Hepatic stellate cell (primary cell): ENCODE results near the gene ARF1.

Experiments
- DNase-seq: peaks from one replicate; pipeline ENCODE4 v3.0.0; 2011; ENCODE audit warnings: low spot score

Gene ARF1

DNA sequence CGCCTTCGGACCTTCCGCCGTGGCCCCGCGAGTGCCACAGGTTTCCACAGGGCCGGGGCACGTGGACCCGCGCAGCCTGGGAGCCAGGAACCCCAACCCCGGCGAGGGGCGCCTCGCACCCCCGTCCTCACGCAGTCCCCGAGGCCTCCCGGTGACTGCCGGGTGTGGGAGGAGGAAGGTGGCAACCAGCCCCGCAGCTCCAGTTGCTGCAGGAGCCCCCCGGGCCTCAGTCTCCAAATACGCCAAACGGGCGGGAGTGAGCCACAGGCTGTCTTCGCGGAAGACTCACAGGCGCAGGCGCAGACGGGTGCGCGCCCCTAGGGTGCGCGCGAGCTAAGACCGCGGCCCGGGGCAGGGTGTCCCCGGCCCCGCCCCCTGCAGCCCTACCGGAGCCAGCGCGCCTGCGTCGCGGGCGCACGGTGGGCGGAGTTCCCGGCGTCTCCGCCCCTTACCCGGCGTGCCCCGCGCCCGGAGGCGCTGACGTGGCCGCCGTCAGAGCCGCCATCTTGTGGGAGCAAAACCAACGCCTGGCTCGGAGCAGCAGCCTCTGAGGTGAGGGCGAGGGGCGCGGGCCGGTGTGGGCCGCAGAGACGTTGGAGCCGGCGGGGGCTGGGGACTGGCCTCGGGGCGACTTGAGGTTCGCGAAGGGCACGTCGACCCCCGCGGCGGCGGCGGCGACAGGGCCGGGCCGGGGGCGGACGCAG lies at the start of gene ARF1:
Gene ARF1, plus strand, starts transcription at position 495 of the 704 bp plus-strand sequence. CDS start 14,407 bp downstream, outside the sequence.
- DNase-seq, result peak; percentile 99

DNA sequence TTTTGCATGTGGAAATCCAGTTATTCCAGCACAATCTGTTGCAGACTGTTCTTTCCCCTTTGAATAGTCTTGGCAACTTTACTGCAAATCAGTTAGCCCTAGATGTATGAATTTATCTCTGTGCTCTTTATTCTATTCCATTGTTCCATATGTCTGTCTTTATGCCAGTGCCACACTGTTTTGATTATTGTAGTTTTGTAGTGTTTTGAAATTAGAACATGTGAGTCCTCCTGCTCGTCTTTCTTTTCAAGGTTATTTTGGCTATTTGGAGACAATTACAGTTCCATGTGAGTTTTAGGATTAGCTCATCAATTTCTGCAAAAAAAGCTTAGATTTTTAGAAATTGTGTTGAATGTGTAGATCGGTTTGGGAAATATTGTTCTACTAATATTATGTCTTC lies 49.1 kb upstream of the ARF1 start:
- no peak for DNase-seq

DNA sequence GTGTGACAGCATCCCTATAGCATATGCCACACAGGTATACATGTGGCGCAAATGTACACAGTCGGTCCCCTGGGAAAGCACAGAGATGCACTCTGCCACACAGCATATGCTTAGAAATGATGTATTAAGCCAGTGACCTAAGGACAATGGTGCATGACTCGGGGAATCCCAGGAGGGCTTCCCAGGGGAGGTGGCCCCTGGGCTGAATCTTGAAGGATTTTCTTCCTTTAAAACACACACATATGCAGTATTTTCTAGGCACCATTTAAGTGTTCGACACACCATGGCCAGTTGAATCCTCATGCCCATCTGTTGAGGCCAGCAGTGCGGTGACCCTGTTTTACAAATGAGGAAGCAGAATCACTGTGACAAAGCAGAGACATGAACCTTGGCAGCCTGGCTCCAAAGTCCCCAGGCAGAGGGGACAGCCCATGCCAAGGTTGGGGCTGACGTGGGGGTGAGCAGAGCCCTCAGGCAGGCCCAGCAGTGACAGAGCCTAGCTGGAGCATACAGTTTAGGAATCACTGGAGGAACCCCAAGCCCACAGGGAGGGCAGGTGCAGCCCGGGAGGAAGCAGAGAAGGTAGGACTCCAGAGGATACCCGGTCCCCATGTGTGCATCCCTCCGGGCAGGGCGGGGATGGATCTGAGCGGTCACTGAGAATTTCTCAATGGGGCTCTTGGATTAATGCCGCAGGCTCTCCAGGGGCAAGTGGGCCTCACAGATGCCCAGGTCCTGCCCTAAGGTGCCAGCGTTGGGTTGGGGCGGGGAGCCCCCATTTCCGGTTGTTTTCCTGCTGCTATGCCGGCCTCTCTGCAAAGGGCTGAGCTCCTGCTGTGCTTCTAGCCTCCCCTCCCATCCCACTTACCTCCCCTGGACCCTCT lies 47.3 kb upstream of the ARF1 start:
- no peak for DNase-seq

DNA sequence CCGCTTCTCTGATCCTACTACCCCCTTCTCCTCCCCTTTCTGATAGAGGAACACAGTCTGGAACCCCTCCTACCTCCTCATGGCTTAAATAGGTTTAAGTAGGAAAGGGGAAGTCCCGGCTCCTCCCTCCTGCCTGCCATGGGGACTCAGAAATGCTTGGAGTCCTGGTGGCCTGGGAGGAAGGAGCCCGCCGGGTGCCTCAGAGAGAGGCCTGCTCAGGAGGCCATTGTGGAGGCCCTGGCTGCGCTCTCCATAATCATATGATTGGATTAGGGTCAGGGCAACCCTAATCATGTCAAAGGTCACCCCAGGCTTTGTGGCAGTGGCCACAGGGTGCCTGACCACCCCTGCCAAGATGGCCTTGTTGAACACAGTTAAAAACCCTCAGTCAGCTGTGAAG lies 46.7 kb upstream of the ARF1 start:
- DNase-seq, result no peak

DNA sequence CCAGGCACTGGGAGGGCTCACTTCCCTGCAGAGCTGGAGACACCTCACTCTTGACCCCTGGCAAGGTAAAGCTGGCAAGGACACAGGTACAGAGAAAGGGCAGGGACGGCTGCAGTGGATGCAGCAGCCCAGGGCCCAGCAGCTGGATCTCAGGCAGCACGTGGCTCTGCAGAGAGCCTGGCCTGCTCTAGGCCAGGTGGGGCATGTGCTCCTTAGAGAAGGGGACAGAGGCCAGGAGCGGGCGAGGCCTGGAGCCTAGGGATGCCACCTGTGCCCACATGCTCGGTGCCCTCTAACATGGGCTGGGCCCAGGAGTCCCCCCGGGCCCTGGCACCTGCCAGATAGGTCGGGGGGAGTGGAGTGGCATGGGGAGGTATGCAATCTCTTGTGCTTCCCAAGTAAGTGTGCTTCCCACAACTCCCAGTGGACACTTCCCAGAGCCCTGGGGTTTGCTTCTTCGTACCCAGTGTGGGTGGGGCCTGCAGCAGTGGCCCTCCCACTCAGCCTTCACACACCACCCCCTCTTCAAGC lies 45.7 kb upstream of the ARF1 start:
- no peak for DNase-seq

DNA sequence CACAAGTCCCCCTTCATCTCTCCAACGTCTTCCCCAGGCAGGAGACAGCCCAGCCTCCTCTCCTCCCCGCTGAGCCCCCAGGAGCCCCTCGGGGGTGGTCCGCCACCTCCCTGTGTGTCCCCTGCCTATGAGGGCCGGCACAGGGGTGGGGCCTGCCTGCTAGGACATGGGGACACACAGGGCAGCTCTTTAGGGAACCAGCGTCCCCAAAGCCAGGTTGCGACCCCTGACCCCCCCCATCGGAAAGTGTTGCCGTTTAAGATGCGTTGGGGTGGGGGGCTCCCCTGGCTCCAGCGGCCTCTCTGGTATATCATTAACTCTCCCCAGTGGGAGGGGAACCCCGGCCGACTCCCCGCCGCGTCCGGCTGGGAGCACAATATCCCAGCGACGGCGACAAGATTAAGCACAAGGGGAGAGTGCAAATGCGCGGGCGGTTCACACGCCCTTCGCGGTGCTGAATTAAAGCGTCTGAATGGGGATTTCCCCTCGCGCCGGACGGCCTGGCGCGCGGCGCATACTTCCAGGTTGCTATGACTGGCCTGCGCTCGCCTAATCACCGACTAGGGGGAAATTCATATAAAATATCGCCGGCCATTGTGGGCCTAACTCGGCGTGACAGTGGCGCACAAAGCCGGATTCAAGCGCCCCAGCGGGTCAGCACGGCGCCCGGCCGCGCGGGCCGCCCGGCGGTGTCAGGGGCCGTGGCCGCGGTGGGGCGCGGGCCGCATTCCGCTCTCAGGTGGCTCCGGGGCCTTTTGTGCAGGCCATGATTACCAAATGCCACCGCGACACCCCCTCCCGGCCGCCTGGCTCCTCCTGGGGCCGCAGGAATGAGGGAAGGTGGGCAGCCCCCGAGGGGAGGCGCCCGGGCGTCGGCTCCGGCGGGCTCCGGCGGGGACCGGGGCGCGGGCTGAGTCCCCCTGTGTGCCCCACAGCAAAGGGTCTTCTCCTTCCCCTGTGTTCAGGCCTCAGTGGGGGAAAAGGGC lies 44.8 kb upstream of the ARF1 start:
- no peak for DNase-seq

DNA sequence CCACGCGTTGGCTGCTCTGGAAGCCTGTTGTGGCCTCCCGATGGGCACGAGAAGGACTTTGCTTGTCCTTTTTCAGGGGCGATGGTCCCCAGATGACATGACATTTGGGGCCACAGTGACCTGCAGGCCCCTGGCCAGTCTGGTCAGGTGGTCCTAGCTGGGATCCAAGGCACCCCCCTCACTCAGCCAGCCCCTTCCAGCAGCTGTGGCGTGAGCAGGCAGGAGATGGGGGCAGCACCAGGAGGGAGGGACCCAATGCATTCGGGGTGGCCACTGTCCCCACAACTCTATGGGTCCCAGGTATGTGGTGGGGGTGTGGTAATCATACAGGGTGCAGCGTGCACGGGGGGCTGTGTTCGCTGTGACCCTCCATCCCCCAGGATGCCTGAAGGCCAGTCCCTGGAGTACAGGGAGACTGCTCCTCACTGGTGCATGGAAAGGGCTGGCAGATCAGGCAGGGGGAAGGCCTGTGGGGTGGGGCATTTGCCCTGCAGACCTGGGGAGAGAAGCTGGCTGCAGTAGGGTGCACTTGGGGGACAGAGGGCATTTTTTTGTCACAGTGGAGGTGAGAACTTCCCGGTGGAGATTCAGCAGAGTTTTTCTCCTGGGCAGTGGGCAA lies 44.0 kb upstream of the ARF1 start:
- no peak for DNase-seq

DNA sequence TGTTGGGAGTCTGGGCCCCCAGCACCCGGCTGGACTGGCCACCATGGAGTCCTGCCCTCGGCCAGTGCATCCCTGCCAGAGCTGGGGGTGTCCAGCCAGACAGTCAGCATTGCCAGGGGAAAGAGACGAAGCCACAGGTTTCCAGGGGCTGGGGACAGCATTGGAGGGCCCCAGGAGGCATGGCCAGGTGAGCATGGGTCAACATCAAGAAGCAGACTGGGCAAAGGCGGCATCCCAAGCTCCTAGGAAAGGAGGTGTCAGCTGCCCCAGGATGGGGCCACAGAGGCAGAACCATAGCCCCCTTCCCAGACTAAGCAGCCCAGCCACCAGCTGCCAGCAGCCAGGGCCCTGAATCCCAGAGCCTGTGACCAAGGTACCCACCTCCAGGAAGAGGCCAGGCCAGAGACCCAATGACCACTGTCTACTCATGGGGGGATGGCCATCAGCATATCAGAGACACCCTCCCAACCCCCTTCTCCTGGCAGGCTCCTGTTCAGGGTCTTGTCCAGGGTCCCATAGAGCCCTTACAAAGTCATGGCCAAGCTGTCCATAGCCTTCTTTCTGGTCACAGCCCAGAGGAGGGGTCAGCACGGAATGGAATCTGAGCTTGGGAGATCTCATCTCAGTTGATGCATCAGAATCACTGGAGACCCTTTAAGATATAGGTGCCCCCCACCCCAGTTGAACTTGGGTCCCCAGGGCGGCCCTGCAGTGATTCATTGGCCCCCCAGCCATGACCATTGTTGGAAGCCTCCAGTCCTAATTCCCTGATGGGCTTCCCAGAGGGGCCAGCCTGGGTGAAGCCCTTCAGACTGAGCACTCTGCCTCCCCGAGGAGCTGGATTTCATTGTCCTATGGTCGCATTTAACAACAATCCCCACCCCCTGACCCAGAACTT lies 43.3 kb upstream of the ARF1 start:
- DNase-seq, result no peak

DNA sequence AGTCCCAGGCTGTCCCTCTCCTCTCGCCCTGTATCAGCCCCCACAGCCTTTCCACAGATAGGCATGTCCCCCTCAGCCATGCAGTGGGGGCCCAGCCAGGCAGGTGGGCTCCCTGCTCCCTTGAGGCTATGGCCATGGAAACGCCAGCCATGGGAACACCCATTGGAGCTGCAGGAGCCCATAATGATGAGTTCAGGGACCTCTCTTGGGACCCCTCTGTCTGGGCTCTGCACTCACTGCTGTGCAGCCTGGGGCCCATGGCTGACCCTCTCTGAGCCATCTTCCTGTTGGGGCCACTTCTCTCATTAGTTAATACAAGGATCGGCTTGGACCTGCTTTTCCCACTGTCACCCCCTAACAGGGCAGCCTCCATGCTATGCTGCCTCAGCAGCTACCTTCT lies 42.5 kb upstream of the ARF1 start:
- no peak for DNase-seq

DNA sequence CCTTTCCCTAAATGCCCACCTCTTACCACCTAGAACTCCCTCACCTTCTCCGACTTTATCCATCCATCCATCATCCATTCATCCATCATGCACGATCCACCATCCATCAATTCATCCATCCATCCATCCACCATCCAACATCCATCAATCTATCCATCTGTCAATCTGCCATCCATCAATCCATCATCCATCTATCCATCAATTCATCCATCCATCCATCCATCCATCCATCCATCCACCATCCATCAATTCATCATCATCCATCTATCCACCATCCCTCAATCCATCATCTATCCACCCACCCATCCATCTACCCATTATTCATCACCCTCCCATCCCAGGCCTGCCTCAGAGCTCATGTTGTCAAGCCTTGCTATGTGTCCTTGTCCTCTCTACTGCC lies 41.2 kb upstream of the ARF1 start:
- no peak for DNase-seq

DNA sequence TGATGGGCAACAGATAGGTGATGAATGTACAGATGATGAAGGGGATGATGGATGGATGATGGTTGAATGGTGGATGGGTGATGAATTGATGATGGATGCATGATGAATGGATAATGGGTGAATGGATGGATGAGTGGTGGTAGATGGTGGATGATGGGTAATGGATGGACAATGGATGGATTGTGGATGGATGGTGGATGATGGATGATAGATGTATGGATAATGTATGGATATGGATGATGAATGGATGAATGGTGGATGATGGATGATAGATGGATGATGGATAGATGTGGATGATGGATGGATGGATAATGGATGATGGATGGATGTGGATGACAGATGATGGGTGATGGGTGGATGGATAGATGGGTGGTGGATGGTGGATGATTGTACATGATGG lies 40.0 kb upstream of the ARF1 start:
- no peak for DNase-seq

DNA sequence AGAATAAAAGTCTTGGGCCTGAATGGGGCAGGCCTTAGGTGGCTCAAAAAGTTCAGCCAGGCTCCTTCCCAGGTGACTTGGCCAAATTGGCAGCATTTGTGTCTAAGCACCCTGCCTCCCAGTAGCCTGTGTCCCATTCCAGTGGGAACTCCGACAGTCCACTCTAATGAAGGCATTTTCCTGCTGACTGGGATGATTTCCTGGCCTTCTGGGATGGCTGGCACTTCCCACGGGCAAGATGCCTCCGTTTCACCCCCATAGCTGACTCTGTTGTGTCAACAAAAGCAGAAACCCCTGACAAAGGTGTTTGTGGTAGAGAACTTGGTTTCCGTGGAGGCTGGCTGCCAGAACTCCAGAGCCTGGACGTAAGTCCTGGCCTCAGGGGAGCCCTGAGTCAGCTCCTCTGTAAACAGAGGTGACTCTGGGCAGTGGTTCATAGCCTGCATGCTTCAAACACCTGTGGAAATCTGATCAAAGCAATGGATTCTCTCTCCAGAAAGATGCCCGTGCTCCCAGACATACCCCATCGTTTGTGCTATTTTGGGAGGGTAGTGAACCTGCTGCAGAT lies 39.1 kb upstream of the ARF1 start:
- DNase-seq, result no peak

DNA sequence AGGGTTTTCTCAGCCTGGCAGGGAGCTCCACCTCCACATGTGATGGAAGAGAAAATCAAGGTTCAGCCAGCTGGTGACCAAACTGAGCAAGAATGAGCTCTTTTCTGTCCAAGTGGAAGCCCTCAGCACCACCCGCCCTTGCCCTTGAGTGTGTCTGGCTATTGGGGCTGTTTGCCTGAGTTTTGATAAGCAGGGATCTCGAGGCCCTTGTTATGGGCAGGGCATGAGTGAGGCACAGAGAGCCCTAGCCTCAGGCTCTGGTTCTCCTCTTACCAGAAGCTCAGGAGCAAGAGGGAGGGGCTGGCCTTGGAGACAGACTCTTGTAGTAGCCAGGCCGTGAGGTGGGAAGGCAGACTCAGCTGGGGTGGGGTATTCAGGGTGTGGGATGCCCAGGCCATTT lies 37.5 kb upstream of the ARF1 start:
- DNase-seq, result no peak

DNA sequence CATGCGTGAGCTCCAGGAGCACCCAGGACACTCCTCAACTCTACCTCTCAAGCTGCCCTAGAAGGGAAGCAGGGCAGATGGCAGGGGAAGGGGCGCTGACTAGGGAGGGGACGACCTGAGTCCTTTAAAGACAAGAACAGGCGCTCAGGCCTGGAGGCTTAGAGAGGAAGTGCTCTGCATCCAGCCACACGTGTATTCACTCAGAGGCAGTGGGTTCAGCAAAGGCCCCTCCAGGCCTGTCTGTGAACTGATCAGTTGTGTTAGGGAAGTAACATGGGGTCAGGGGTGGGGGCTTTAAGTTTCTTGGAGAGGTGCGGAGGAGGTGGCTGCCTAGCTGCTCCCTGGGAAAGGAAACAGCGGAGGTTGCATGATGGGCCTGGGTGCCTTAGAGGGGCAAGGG lies 37.1 kb upstream of the ARF1 start:
- no peak for DNase-seq

DNA sequence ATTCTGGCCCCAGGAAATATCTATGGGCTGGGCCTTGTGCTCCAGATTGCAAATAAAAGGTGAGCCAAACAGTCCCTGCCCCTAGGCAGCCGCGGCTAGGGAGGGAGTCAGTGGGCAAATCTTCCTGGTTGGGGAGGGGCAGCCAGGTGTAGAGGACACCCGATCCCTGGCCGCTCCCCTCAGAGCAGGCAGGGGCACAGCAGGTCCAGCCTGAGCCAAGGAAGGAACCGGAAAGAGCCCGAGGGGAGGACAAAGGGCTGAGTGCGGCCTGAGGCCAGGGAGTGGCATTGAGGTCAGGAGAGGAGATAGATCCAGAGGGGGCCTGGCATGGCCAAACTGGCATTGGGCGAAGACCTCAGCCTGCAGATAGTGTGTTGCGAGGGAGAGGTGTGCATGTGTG lies 36.6 kb upstream of the ARF1 start:
- no peak for DNase-seq

DNA sequence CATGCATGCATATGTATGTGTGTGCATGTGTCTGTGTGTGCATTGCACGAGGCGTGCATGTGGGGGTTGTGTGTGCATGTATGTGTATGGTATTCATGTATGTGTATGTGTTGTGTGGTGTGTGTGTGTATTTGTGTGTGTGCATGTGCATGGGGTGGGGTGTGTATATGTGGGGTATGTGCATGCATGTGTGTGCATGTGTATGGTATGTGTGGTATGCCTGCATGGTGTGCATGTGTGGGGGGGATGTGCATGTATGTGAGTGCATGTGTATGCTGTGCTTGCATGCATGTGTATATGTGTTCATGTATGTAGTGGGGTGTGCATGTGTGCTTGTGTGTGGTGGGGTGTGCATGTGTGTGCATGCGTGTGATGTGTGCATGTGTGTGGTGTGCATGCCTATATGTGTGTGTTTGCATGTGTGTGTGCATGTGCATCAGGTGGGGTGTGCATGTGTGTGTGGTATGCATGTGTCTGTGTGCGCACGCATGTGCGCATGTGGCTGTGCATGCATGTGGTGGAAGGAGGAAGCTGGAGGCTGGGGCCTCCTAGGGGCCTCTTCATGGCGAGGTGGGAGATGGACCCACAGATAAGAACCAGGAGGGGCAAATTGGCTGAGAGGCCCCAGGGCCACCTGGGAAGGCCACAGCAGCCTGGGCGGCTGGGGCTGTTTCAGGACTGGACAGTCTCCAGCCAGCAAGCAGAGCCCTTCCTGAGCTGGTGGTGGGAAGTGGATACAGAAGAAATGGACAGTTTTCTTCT lies 35.9 kb upstream of the ARF1 start:
- DNase-seq, result no peak

DNA sequence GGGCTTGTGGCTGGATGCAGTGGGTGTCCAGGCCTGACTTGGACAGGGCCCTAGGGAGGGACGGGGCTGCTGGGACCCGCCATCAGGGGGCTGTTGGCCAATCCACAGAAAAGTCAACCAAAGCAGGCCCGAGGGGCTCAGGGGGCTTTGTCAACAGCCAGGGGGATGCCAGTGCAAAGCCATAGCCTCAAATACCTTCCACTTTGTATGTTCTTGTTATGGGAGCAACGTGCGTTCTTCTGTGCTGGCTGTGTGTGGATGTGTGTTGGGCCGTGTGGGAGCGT lies 35.4 kb upstream of the ARF1 start:
- no peak for DNase-seq

DNA sequence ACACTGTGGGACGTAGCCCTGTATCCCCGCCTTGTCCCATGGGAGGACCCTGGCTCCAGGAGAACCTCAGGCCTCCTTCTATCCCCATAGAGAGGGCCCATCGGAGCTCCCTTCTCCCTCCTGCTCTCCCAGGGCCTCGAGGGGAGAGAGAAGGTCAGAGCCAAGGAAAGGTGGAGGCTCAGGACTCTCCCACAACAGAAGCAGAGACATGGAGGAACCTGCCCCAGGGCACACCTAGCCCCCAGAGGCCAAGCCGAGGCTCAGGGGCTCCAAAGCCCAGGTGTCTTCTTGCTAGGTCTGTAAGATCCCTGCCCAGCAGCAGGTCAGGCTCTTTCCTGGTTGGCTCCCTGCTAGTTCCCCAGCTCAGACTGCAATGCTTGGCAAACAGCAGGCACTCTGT lies 34.4 kb upstream of the ARF1 start:
- no peak for DNase-seq

DNA sequence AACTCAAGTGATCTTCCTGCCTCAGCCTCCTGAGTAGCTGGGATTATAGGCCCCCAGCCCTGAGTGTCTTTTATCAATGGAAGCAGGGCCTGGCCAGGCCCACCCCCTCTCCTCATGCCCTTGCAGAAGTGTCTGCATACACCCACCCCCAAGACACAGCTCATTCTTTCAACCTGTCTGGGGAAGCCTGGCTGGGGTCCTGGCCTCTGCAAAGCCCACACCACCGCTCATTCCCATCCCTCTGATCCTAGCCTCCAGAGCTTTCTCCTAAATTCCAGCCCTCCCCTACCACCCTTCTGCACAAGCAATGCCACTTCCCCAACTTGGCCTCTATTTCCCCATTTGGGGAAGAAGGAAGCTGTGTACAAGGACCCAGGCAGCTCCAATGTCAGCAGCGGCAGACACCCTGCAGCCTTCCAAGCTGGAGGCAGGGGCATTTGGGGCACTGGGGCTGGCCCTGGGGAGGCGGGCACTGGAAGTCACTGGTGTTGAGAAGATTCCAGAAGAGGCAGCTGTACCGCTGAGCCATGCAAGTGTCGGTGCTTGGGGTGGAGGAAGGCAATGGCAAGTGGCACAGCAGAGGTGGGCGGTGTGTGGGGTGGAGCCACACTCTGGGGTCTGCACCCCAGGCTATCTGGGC lies 33.7 kb upstream of the ARF1 start:
- no peak for DNase-seq
